Mucosa of descending colon (tissue), 3 donors: ENCODE measurements around the gene FIGLA. TPM values are rescaled to one million over a fixed set of nuclear protein-coding genes. Genes with fewer than 3 reads are reported as not detected.

Source experiments
- ATAC-seq: fragments of 200-7000 bp; cut with Tn5 transposase; one replicate; pipeline ENCODE4 v1.9.1; 2020; ENCODE audit warnings: mild to moderate bottlenecking, moderate library complexity
- DNase-seq, 3 donors: peaks; one replicate each; pipeline ENCODE4 v3.0.0-alpha.2; 2020
- H3K36me3 ChIP-seq: fragments of 200-600 bp; one replicate; pipeline ENCODE4 v1.8.0; 2021; ENCODE audit warnings: low read depth, mild to moderate bottlenecking
- H3K4me1 ChIP-seq: fragments of 200-600 bp; one replicate; pipeline ENCODE4 v1.8.0; 2021; ENCODE audit warnings: low read depth, mild to moderate bottlenecking
- H3K4me3 ChIP-seq: fragments of 200-600 bp; one replicate; pipeline ENCODE4 v1.8.0; 2021; ENCODE audit warnings: mild to moderate bottlenecking
- H3K9me3 ChIP-seq: fragments of 200-600 bp; one replicate; pipeline ENCODE4 v1.8.0; 2021; ENCODE audit warnings: mild to moderate bottlenecking
- intact Hi-C, 2 donors: fragments of 100-400 bp; cut with DNase I in 1 of 2; cut with micrococcal nuclease in 1 of 2; formaldehyde crosslinking; loops; one replicate each; pipeline versions ENCODE4 v1.11.0 to v1.11.1; 2022; cut with DNase I, micrococcal nuclease
- total RNA-seq, 3 donors: library from RNA; stranded (reverse); fragmentation: NEBNext Ultra II Directional in 2 of 3; extraction: Animal tissue kit (Norgen Biotek cat#: 25700) in 2 of 3; gene quantifications; one replicate each; pipeline versions ENCODE4 v1.2.1 to v1.2.4, GENCODE V29; 2021 to 2023
- TF ChIP-seq, protein P1 (sequence below): fragments of 200-600 bp; IDR thresholded peaks from one replicate; pipeline ENCODE4 v1.8.0; 2022; ENCODE audit warnings: antibody characterized with exemption, mild to moderate bottlenecking
- donor health status: DM: no; HTN: no; CAD: no; lungs with moderate emphysema.
- donor health status: DM: no; HTN: no; CAD: no.
- donor health status: DM: no; HTN: yes; CAD: no.

FIGLA gene
- total RNA-seq, 3 donors from 2014 or later: not detected

GRCh38 chr2:70748002-70748784, 42.2 kb downstream of the FIGLA start:
- DNase-seq: no peak
- Histone ChIP-seq H3K4me1 (no peaks in the 10 kb centered on the region), H3K36me3 (no peaks in the 10 kb centered on the region), H3K4me3 (no peak overlapping the region), H3K9me3 (no peaks in the 10 kb centered on the region)
- ATAC-seq: no peak
- intact Hi-C loops: no loop called here
- TF ChIP-seq, protein P1, sequence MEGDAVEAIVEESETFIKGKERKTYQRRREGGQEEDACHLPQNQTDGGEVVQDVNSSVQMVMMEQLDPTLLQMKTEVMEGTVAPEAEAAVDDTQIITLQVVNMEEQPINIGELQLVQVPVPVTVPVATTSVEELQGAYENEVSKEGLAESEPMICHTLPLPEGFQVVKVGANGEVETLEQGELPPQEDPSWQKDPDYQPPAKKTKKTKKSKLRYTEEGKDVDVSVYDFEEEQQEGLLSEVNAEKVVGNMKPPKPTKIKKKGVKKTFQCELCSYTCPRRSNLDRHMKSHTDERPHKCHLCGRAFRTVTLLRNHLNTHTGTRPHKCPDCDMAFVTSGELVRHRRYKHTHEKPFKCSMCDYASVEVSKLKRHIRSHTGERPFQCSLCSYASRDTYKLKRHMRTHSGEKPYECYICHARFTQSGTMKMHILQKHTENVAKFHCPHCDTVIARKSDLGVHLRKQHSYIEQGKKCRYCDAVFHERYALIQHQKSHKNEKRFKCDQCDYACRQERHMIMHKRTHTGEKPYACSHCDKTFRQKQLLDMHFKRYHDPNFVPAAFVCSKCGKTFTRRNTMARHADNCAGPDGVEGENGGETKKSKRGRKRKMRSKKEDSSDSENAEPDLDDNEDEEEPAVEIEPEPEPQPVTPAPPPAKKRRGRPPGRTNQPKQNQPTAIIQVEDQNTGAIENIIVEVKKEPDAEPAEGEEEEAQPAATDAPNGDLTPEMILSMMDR: no peak

DNA sequence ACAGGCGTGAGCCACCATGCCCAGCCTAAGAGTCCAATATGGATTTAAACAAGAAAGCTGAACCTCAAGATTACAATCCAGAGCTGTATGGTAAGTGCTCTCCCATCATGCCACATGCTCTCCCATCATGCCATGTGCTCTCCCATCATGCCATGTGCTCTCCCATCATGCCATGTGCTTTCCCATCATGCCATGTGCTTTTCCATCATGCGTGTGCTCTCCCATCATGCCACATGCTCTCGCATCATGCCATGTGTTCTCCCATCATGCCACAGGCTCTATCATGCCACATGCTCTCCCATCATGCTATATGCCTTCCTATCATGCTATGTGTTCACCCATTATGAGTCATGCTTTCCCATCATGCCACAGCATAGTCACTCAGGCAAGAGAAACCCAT, 43.2 kb downstream of the FIGLA start:
- TF ChIP-seq, protein P1: no peak
- no peaks in the 10 kb centered on the region for H3K4me1 ChIP-seq
- no peaks in the 10 kb centered on the region for H3K36me3 ChIP-seq
- no peak overlapping the region for H3K4me3 ChIP-seq
- no peaks in the 10 kb centered on the region for H3K9me3 ChIP-seq
- intact Hi-C loops: no loop called here
- no peak for DNase-seq
- no peak for ATAC-seq

DNA sequence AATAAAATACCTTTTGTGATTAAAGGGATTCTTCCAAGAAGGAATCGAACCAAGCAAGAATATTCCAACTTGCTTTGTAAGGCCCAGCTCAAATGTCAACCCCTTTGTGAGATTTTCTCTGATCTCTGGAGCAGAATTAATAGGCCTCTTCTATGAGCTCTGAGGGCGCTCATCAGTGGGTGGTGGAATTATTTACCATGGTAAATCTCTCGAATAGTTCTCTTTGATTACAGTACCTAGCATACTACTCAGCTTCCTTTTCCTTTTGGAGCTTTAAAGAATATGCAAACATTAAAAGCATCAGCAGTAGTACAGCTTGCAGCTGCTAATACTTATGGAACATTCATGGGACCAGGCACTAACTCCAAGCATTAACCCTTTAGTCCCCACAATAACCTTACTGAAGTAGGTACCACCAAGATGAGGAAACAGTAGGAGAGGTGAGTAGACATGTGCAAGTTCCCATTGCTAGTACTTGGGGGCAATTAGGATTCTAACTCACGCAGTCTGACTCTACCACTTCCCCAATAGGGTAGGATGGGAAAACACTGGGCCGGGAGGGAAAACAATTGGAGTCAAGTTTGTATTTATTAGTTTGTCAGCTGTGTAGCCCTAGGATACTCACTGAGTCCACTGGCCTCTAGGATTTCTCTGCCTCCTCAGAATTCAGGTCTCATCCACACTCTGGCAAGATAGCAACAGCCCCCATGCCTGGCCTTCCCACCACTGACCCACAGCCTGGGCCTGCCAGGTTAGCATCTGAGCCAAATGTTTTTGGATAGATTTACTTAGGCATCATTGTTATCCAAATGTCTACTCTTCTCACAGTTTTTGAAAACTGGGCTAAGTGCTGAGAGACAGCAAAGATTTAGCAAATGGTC, 44.1 kb downstream of the FIGLA start:
- Histone ChIP-seq H3K4me3 (no peak overlapping the region), H3K4me1 (no peaks in the 10 kb centered on the region), H3K36me3 (no peaks in the 10 kb centered on the region), H3K9me3 (no peaks in the 10 kb centered on the region)
- DNase-seq: no peak
- intact Hi-C loops: no loop called here
- TF ChIP-seq, protein P1: no peak
- no peak for ATAC-seq

GRCh38 chr2:70745276-70745825, 45.1 kb downstream of the FIGLA start:
- no peak overlapping the region for H3K4me3 ChIP-seq
- TF ChIP-seq, protein P1: no peak
- DNase-seq: no peak
- no peaks in the 10 kb centered on the region for H3K9me3 ChIP-seq
- H3K4me1 ChIP-seq: no peaks in the 10 kb centered on the region
- intact Hi-C loops: no loop called here
- no peaks in the 10 kb centered on the region for H3K36me3 ChIP-seq
- ATAC-seq: no peak

DNA sequence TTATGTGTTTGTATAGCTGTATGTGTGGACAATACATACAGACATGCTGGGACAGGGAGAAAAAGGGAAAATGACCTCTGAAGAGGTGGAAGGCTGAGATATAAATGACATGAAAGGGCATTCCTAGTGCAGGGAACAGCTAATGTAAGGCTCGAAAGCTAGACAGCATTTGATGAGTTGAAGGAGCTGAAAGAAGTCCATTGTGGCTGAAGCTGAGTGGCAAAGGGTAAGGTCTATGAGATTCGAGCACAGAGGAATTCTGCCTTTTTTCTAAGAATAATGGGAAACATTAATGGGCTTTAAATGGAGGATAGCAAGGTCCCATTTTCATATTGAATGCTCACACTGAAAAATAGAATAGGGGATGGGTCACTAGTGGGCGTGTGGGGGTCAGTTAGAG, 46.0 kb downstream of the FIGLA start:
- ATAC-seq: no peak
- H3K4me3 ChIP-seq: no peak overlapping the region
- no peaks in the 10 kb centered on the region for H3K4me1 ChIP-seq
- intact Hi-C loops: no loop called here
- no peaks in the 10 kb centered on the region for H3K9me3 ChIP-seq
- no peaks in the 10 kb centered on the region for H3K36me3 ChIP-seq
- TF ChIP-seq, protein P1: no peak
- no peak for DNase-seq
